GM19467 (cell line): ENCODE data around the gene SLC25A28.

ENCODE experiments used
- ATAC-seq: cut with Tn5 transposase; IDR thresholded peaks from one replicate; pipeline ENCODE4 v1.9.1; 2021; ENCODE audit warnings: mild to moderate bottlenecking, moderate library complexity; ENCODE audit not compliant: unreplicated experiment

Gene SLC25A28

GRCh38 chr10:99619851-99620710, at the start of gene SLC25A28:
Gene SLC25A28 (minus strand): TSS chr10:99620439. CDS start chr10:99620335, 104 bp downstream.
- peak; percentile 78 for ATAC-seq

DNA sequence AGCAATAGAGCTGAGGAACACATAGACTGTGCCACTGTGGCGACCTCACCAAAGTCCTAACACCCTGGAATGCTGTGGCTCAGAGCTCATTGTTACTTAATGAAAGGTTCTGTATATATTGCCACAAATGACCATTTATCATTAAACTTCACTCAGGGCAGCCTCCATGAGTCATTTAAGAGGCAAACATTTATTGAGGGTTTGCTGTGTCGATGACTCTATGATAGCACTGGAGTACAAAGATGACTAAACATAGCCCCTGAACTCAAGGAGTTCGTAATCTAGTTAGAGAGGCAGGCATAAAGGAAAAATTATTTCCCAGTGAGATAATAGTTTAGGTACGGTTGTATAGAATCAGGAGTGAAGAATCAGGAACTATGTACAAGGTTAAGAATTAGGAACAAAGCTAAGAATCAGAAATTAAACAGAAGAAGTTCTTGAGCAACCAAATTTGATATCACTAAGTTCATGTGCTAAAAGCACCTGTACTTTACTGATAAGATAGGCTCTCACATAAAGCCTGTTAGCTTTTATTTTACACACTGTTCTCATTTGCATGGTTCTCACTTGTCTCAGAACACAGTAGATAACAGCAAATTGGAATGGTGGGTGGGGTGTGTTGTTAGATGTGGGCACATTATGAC, 47.0 kb upstream of the SLC25A28 start:
- no peak for ATAC-seq

GRCh38 chr10:99665304-99665703, 45.1 kb upstream of the SLC25A28 start:
- ATAC-seq = no peak

DNA sequence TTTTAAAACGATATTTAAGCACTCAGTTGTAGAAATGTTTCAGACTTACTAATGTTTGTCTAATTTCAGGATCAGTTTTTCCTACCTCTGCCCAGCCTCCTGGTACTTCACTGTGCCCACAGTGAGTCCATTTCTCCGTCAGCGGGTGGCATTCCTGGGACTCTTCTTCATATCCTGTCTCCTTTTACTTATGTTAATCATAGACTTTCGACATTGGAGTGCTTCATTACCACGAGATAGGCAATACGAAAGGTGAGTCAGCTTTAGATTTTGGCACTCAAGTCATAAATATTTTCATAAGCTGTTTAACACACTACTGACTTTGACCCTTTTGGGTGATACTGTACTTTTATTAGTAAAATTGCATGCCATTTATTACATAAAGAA, 41.1 kb upstream of the SLC25A28 start:
- ATAC-seq = no peak

DNA sequence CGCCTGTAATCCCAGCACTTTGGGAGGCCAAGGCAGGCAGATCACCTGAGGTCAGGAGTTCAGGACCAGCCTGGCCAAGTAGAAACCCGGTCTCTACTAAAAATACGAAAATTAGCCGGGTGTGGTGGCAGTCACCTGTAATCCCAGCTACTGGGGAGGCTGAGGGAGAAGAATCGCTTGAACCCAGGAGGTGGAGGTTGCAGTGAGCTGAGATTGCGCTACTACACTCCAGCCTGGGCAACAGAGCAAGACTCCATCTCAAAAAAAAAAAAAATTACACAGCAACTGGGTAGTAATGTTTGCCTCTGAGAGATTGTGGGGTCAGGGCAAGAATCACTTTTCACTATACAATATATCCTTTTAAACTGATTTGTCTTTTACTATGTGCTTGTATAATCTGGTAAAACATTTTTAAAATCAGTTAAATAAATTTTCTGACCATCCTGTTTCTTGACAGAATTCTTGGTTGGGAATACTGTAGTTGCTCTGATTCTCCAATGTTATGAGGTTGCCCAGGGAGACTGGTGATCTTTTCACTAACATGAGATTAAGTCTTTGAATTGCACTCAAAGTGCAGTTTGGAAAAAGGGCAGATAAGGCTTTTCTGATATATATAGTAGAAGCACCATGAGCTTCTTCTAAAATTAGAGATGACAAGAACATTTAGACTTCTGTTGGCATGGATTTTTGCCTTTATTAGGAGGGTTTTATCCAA, 40.6 kb upstream of the SLC25A28 start:
- no peak for ATAC-seq

GRCh38 chr10:99659868-99660366, 39.7 kb upstream of the SLC25A28 start:
- no peak for ATAC-seq

GRCh38 chr10:99659031-99659867, 39.0 kb upstream of the SLC25A28 start, which contains the start of gene ENTPD7:
Gene ENTPD7 (plus strand): TSS chr10:99659509. CDS start chr10:99659957, 448 bp downstream.
- ATAC-seq = peak; percentile 99

DNA sequence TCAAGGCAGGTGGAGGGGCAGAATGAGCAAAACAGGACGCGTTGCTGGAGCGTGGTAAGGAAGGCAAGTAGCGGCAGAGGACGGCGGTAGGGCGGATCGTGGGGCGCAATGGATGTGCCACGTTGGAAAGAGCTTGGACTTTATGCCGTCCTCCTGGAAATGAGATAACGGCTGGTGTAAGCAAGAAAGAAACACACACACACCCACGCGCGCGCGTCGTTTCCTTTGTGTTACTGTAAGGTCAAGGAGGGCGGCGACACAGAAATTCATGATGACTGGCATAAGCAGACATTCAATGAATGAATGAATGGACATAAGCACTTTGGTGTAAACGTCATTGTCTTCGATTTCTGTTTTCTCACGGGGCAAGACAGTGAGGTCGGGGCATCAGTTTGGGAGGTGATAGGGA, 38.4 kb upstream of the SLC25A28 start:
- ATAC-seq = no peak

- ATAC-seq = no peak
Measured at GRCh38 chr10:99656199-99657064, 36.2 kb upstream of the SLC25A28 start.

DNA sequence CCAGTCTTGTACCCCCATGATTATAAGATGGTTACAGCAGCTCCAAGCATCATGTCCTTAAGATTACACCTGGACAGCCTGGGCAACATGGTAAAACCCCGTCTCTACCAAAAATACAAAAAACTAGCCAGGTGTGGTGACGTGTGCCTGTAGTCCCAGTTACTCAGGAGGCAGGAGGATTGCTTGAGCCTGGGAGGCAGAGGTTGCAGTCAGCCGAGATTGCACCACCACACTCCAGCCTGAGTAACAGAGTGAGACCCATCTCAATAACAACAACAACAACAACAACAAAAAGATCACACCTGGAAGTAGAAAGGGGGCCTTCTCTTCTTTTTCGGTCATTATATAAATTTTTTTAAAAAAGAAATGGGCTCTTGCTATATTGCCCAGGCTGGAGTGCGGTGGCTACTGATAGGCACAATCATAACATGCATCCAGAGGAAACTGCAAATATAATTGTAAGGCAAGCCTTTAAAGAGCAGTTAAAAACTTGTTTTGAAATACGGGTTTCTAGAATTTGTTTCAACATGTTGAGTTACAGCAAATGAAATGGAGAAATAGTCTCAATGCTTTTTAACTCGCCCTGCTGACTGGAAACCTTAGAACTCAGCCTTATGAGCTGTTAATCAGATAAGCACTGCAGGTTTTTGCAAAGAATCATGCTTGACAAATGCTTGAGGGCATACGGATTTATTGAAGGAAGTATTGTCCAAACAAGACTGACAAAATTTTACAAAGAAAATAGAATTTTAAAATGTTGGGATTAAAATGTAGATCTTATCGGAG, 34.3 kb upstream of the SLC25A28 start:
- no peak for ATAC-seq

DNA sequence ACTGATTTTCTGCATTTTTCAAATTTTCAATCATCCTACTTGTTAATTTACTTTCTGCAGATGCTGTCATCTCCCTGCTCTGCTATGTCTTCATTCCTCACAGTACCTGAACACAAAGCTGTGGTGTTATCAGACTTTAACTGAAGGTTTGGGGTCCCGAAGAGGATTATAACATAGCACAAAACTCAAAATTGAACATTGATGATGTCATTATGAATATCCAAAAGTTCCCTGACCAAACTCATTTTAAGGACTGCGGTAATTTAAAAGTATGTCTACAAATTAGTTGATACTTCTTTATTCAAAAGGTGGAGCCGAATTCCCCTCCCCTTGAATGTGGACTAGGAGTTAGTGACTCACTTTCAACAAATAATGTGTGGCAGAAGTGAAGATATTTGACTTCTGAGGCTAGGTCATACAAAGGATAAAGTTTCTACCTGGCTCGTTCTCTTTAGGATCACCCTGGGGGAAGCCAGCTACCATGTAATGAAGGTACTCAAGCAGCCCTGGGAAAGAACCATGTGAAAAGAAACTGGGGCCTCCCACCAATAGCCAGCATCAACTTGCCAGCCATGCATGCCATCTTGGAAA, 32.7 kb upstream of the SLC25A28 start:
- ATAC-seq = no peak

DNA sequence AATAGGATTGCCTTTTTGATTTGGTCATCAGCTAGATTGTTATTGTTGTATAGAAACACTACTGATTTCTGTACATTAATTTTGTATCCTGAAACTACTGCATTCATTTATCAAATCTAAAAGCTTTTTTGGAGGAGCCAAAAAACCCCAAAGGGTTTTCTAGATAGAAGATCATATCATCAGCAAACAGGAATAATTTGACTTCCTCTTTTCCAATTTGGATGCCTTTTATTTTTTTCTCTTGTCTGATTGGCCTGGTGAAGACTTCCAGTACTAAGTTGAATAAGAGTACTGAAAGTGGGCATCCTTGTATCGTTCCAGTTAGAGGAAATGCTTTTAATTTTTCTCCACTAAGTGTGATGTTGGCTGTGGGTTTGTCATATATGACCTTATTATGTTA, 28.5 kb upstream of the SLC25A28 start:
- ATAC-seq = no peak

GRCh38 chr10:99647601-99648151, 27.4 kb upstream of the SLC25A28 start:
- no peak for ATAC-seq

DNA sequence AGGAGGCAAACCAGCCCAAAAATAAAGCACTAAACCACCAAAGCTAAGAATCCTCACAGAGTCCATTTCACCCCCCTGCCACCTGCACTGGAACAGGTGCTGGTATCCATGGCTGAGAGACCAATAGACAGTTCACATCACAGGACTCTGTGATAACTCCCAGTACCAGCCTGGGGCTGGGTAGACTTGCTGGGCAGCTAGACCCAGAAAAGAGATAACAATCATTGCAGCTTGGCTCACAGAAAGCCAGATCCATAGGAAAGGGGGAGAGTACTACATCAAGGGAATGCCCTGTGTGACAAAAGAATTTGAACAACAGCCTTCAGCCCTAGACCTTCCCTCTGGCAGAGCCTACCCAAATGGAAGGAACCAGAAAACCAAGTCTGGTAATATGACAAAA, 13.6 kb upstream of the SLC25A28 start:
- no peak for ATAC-seq

- no peak for ATAC-seq
Measured at GRCh38 chr10:99631496-99631895, 11.3 kb upstream of the SLC25A28 start.

- no peak for ATAC-seq
Measured at GRCh38 chr10:99630991-99631390, 10.8 kb upstream of the SLC25A28 start.

- ATAC-seq = no peak
Measured at GRCh38 chr10:99630433-99630832, 10.2 kb upstream of the SLC25A28 start.

DNA sequence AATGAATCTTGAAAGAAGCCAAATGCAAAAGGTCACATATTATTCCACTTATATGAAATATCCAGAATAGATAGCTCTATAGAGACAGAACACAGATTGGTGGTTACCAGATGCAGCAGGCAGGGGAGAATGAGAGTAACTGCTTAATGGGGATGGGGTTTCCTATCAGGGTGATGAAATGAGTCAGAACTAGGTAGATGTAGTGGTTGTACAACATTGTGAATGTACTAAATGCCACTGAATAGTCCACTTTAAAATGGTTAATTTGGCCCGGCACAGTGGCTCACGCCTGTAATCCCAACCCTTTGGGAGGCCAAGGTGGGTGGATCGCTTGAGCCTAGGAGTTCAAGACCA, 9.4 kb upstream of the SLC25A28 start:
- ATAC-seq = no peak
